Measurements from ENCODE around the gene TBC1D22B. TPM values are rescaled to one million over a fixed set of nuclear protein-coding genes. Genes with fewer than 3 reads are reported as not detected.

The TBC1D22B gene
- total RNA-seq, 2 experiments from 2014 or later: 8.0 to 12.3 TPM

- H3K4me2 ChIP-seq (ENCODE audit: low read length): no peak overlapping the region
- intact Hi-C loops (cut with micrococcal nuclease; ENCODE audit: unreplicated experiment): no loop called here
- H3K9me2 ChIP-seq (ENCODE audit: insufficient read depth, low read length): no peaks in the 10 kb centered on the region
- CTCF ChIA-PET (ENCODE audit: unreplicated experiment): no interaction called here
- no peaks in the 10 kb centered on the region for H3K4me1 ChIP-seq (ENCODE audit: insufficient read depth, low read length, poor library complexity, severe bottlenecking)
- BruUV-seq (replicated peaks): no TSS peak
- H3K79me2 ChIP-seq (ENCODE audit: insufficient read depth, low read depth, low read length): no peaks in the 10 kb centered on the region
- no peaks in the 10 kb centered on the region for H3K9me3 ChIP-seq (ENCODE audit: low read length)
- H3K36me3 ChIP-seq (ENCODE audit: insufficient read depth, low read length): no peaks in the 10 kb centered on the region
- no peak for DNase-seq (ENCODE audit: low spot score)
- H3K27ac ChIP-seq (ENCODE audit: low read depth, low read length, poor library complexity, severe bottlenecking): no peak overlapping the region
- no peak overlapping the region for H2AFZ ChIP-seq (ENCODE audit: low read length)
- POLR2A ChIA-PET: interaction anchor here (0.7 kb wide), 1 partner anchor 16 kb away, joined by 3 read pairs; no protein-coding TSS in a partner anchor
- H4K20me1 ChIP-seq (ENCODE audit: insufficient read depth, low read length): no peaks in the 10 kb centered on the region
- TF ChIP-seq EZH2phosphoT487 (IDR thresholded peaks at IDR 0.05; ENCODE audit: borderline replicate concordance, low read depth, low read length) (no peak), CTCF (conservative IDR thresholded peaks at IDR 0.05; ENCODE audit: low read length) (no peak)
- no peak overlapping the region for H3K4me3 ChIP-seq (ENCODE audit: low read depth, low read length, poor library complexity, severe bottlenecking)
Measured at GRCh38 chr6:37237789-37238188, 19.8 kb upstream of the TBC1D22B start.

GRCh38 chr6:37238381-37238780 is 19.2 kb upstream of the TBC1D22B start:
- ChIA-PET POLR2A (interaction anchor here (0.7 kb wide), 1 partner anchor 17 kb away, joined by 3 read pairs; no protein-coding TSS in a partner anchor), CTCF (ENCODE audit: unreplicated experiment) (no interaction called here)
- H3K9me3 ChIP-seq (ENCODE audit: low read length): no peaks in the 10 kb centered on the region
- H3K4me3 ChIP-seq (ENCODE audit: low read depth, low read length, poor library complexity, severe bottlenecking): no peak overlapping the region
- TF ChIP-seq CTCF (conservative IDR thresholded peaks at IDR 0.05; ENCODE audit: low read length): no peak
- TF ChIP-seq EZH2phosphoT487 (IDR thresholded peaks at IDR 0.05; ENCODE audit: borderline replicate concordance, low read depth, low read length): no peak
- no peak overlapping the region for H3K4me2 ChIP-seq (ENCODE audit: low read length)
- no peak for DNase-seq (ENCODE audit: low spot score)
- H4K20me1 ChIP-seq (ENCODE audit: insufficient read depth, low read length): no peaks in the 10 kb centered on the region
- no TSS peak for BruUV-seq (replicated peaks)
- H2AFZ ChIP-seq (ENCODE audit: low read length): no peak overlapping the region
- intact Hi-C loops (cut with micrococcal nuclease; ENCODE audit: unreplicated experiment): no loop called here
- H3K4me1 ChIP-seq (ENCODE audit: insufficient read depth, low read length, poor library complexity, severe bottlenecking): no peaks in the 10 kb centered on the region
- H3K36me3 ChIP-seq (ENCODE audit: insufficient read depth, low read length): no peaks in the 10 kb centered on the region
- H3K9me2 ChIP-seq (ENCODE audit: insufficient read depth, low read length): no peaks in the 10 kb centered on the region
- H3K27ac ChIP-seq (ENCODE audit: low read depth, low read length, poor library complexity, severe bottlenecking): no peak overlapping the region
- H3K79me2 ChIP-seq (ENCODE audit: insufficient read depth, low read depth, low read length): no peaks in the 10 kb centered on the region

GRCh38 chr6:37239526-37239925 is 18.0 kb upstream of the TBC1D22B start:
- Histone ChIP-seq H3K36me3 (ENCODE audit: insufficient read depth, low read length) (no peaks in the 10 kb centered on the region), H3K4me1 (ENCODE audit: insufficient read depth, low read length, poor library complexity, severe bottlenecking) (no peaks in the 10 kb centered on the region), H3K9me2 (ENCODE audit: insufficient read depth, low read length) (no peaks in the 10 kb centered on the region), H2AFZ (ENCODE audit: low read length) (no peak overlapping the region), H3K4me2 (ENCODE audit: low read length) (no peak overlapping the region), H3K27ac (ENCODE audit: low read depth, low read length, poor library complexity, severe bottlenecking) (no peak overlapping the region), H4K20me1 (ENCODE audit: insufficient read depth, low read length) (no peaks in the 10 kb centered on the region), H3K4me3 (ENCODE audit: low read depth, low read length, poor library complexity, severe bottlenecking) (no peak overlapping the region), H3K9me3 (ENCODE audit: low read length) (no peaks in the 10 kb centered on the region), H3K79me2 (ENCODE audit: insufficient read depth, low read depth, low read length) (no peaks in the 10 kb centered on the region)
- intact Hi-C loops (cut with micrococcal nuclease; ENCODE audit: unreplicated experiment): no loop called here
- BruUV-seq (replicated peaks): no TSS peak
- CTCF ChIA-PET (ENCODE audit: unreplicated experiment): interaction anchor here (0.6 kb wide), 1 partner anchor 16 kb away, joined by 3 read pairs; no protein-coding TSS in a partner anchor
- POLR2A ChIA-PET: no interaction called here
- TF ChIP-seq CTCF (conservative IDR thresholded peaks at IDR 0.05; ENCODE audit: low read length) (no peak), EZH2phosphoT487 (IDR thresholded peaks at IDR 0.05; ENCODE audit: borderline replicate concordance, low read depth, low read length) (no peak)
- no peak for DNase-seq (ENCODE audit: low spot score)
